Stomach (tissue), 4 donors: ENCODE results near the gene MPV17.

Experiments
- EP300 ChIP-seq: sonication (generic); formaldehyde crosslinking; IDR thresholded peaks from one replicate; pipeline ENCODE4 v1.6.1; 2017; ENCODE audit warnings: antibody characterized with exemption
- POLR2A ChIP-seq, 4 donors: fragments of 450-650 bp; IDR thresholded peaks; one replicate each; pipeline ENCODE4 v1.6.1; 2016; ENCODE audit warnings: antibody characterized with exemption in 4 of 4, control low read depth in 2 of 4, mild to moderate bottlenecking in 1 of 4, moderate library complexity in 1 of 4
- POLR2AphosphoS5 ChIP-seq, 3 donors: sonication (generic); formaldehyde crosslinking; IDR thresholded peaks; one replicate each; pipeline ENCODE4 v1.6.1; 2016; ENCODE audit warnings: antibody characterized with exemption in 3 of 3
- TF ChIP-seq, protein P1 (sequence below), 7 experiments: fragments of 450-650 bp in 4 of 7; fragments of 200-600 bp in 3 of 7; sonication (generic) in 3 of 7; IDR thresholded peaks; one replicate each; pipeline ENCODE4 v1.5.1; 2016 to 2019; ENCODE audit warnings: antibody characterized with exemption in 7 of 7, control low read depth in 2 of 7, mild to moderate bottlenecking in 1 of 7

DNA sequence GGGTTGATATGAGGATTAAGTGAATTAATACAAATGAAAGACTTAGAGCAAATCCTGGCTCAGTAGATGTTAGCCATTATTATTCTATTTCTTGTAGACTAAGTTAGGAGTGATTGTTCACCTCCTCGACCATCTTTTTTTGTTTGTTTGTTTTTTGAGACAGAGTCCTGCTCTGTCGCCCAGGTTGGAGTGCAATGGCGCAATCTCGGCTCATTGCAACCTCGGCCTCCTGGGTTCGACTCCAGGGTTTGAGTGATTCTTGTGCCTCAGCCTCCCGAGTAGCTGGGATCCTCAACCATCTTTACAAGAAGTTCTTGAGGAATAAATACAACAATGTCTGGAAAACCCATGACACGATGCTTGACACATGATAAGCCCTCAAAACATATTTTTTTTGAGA lies 28.0 kb downstream of the MPV17 start:
- TF ChIP-seq, protein P1, sequence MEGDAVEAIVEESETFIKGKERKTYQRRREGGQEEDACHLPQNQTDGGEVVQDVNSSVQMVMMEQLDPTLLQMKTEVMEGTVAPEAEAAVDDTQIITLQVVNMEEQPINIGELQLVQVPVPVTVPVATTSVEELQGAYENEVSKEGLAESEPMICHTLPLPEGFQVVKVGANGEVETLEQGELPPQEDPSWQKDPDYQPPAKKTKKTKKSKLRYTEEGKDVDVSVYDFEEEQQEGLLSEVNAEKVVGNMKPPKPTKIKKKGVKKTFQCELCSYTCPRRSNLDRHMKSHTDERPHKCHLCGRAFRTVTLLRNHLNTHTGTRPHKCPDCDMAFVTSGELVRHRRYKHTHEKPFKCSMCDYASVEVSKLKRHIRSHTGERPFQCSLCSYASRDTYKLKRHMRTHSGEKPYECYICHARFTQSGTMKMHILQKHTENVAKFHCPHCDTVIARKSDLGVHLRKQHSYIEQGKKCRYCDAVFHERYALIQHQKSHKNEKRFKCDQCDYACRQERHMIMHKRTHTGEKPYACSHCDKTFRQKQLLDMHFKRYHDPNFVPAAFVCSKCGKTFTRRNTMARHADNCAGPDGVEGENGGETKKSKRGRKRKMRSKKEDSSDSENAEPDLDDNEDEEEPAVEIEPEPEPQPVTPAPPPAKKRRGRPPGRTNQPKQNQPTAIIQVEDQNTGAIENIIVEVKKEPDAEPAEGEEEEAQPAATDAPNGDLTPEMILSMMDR (IDR thresholded peaks at IDR 0.05) = no peak
- no peak for TF ChIP-seq POLR2A (IDR thresholded peaks at IDR 0.05)
- no peak for TF ChIP-seq POLR2AphosphoS5 (IDR thresholded peaks at IDR 0.05)
- TF ChIP-seq EP300 = no peak
